IMR-90 (cell line): ENCODE measurements around the gene DUSP16. TPM values are rescaled to one million over a fixed set of nuclear protein-coding genes. Genes with fewer than 3 reads are reported as not detected.

Experiments used
- ATAC-seq: fragments of 200-7000 bp; cut with Tn5 transposase; 2 replicates; pipeline ENCODE4 v1.9.1; 2020; ENCODE audit warnings: low read depth, mild to moderate bottlenecking, moderate library complexity
- BruUV-seq: library from RNA; stranded (reverse); fragments of 400-500 nt; replicated peaks from 2 replicates; lab custom pipeline; 2021; lab: Mats Ljungman, UMichigan
- CTCF ChIA-PET: fragments of 300-600 bp; formaldehyde crosslinking; extraction: SDS; loops from one replicate; lab custom pipeline; 2021; ENCODE audit warnings: antibody characterized with exemption; lab: Yijun Ruan, JAX
- POLR2A ChIA-PET: fragments of 300-600 bp; sonication (Branson Sonifier 250); formaldehyde crosslinking; loops from one replicate; lab custom pipeline; 2022; ENCODE audit warnings: antibody characterized with exemption; ENCODE audit not compliant: unreplicated experiment; lab: Charles Lee
- DNase-seq: peaks from one replicate; pipeline ENCODE4 v3.0.0; 2013
- H2AFZ ChIP-seq: replicated peaks from 2 replicates; pipeline ENCODE3; 2013; ENCODE audit warnings: low read length, mild to moderate bottlenecking; ENCODE audit not compliant: poor library complexity
- H2AK5ac ChIP-seq: 2 replicates; pipeline ENCODE4 v1.6.1; 2013; ENCODE audit warnings: low read depth, low read length, inconsistent platforms
- H2AK9ac ChIP-seq: replicated peaks from 2 replicates; pipeline ENCODE3; 2013; ENCODE audit warnings: mild to moderate bottlenecking, low read depth, low read length, moderate library complexity; ENCODE audit not compliant: poor library complexity
- H2BK120ac ChIP-seq: 2 replicates; pipeline ENCODE4 v1.6.1; 2013; ENCODE audit warnings: low read depth, low read length, inconsistent platforms
- H2BK15ac ChIP-seq: 3 replicates; pipeline ENCODE4 v1.6.1; 2013; ENCODE audit warnings: low read depth, low read length, inconsistent platforms
- H2BK20ac ChIP-seq: 2 replicates; pipeline ENCODE4 v1.6.1; 2013; ENCODE audit warnings: low read depth, mild to moderate bottlenecking, inconsistent platforms, low read length, moderate library complexity
- H2BK5ac ChIP-seq: 2 replicates; pipeline ENCODE4 v1.6.1; 2013; ENCODE audit warnings: mild to moderate bottlenecking, low read depth, low read length, inconsistent platforms; ENCODE audit not compliant: poor library complexity, severe bottlenecking
- H3K14ac ChIP-seq: replicated peaks from 2 replicates; pipeline ENCODE4 v1.6.1; 2013; ENCODE audit warnings: low read depth, low read length, inconsistent platforms
- H3K18ac ChIP-seq: 2 replicates; pipeline ENCODE4 v1.6.1; 2013; ENCODE audit warnings: low read depth, low read length, control low read depth
- H3K23ac ChIP-seq: 2 replicates; pipeline ENCODE4 v1.6.1; 2013; ENCODE audit warnings: low read depth, low read length, inconsistent platforms
- H3K27ac ChIP-seq: 2 replicates; pipeline ENCODE4 v1.5.1; 2013; ENCODE audit warnings: mild to moderate bottlenecking, control low read depth, low read length; ENCODE audit not compliant: insufficient read depth
- H3K27me3 ChIP-seq: 2 replicates; pipeline ENCODE4 v1.6.1; 2013; ENCODE audit warnings: low read length; ENCODE audit not compliant: control insufficient read depth, insufficient read depth
- H3K36me3 ChIP-seq: 2 replicates; pipeline ENCODE4 v1.6.1; 2013; ENCODE audit warnings: low read length, mixed read lengths; ENCODE audit not compliant: control insufficient read depth, insufficient read depth
- H3K4ac ChIP-seq: 2 replicates; pipeline ENCODE4 v1.6.1; 2013; ENCODE audit warnings: low read depth, low read length, inconsistent platforms
- H3K4me1 ChIP-seq: 2 replicates; pipeline ENCODE4 v1.6.1; 2013; ENCODE audit warnings: low read length, mixed read lengths; ENCODE audit not compliant: control insufficient read depth, insufficient read depth
- H3K4me2 ChIP-seq: 2 replicates; pipeline ENCODE4 v1.6.1; 2013; ENCODE audit warnings: low read depth, mild to moderate bottlenecking, control low read depth, low read length, moderate library complexity
- H3K4me3 ChIP-seq: 2 replicates; pipeline ENCODE4 v1.5.1; 2013; ENCODE audit warnings: low read depth, mild to moderate bottlenecking, control low read depth, low read length, moderate library complexity; ENCODE audit not compliant: insufficient read depth
- H3K56ac ChIP-seq: 2 replicates; pipeline ENCODE4 v1.6.1; 2013; ENCODE audit warnings: low read length, inconsistent platforms; ENCODE audit not compliant: insufficient read depth; ENCODE audit errors: extremely low read depth
- H3K79me1 ChIP-seq, 2 experiments: 2 replicates each; pipeline ENCODE4 v1.6.1; 2013; ENCODE audit warnings: low read length in 2 of 2, inconsistent platforms in 1 of 2, low read depth in 1 of 2
- H3K9ac ChIP-seq: 2 replicates; pipeline ENCODE4 v1.6.1; 2013; ENCODE audit warnings: low read depth, low read length, control low read depth
- H3K9me1 ChIP-seq: 2 replicates; pipeline ENCODE4 v1.6.1; 2013; ENCODE audit warnings: low read length, inconsistent platforms; ENCODE audit not compliant: insufficient read depth
- H3K9me3 ChIP-seq: 2 replicates; pipeline ENCODE4 v1.6.1; 2013; ENCODE audit warnings: low read length; ENCODE audit not compliant: control insufficient read depth, insufficient read depth
- H4K20me1 ChIP-seq: 2 replicates; pipeline ENCODE4 v1.6.1; 2013; ENCODE audit warnings: low read length, inconsistent platforms; ENCODE audit not compliant: insufficient read depth
- H4K5ac ChIP-seq: 2 replicates; pipeline ENCODE4 v1.6.1; 2013; ENCODE audit warnings: mild to moderate bottlenecking, low read depth, low read length, control low read depth
- H4K8ac ChIP-seq, 2 experiments: 2 replicates each; pipeline ENCODE4 v1.6.1; 2013; ENCODE audit warnings: low read depth in 2 of 2, low read length in 2 of 2, control low read depth in 1 of 2, inconsistent platforms in 1 of 2
- H4K91ac ChIP-seq: 2 replicates; pipeline ENCODE4 v1.6.1; 2013; ENCODE audit warnings: low read depth, low read length, inconsistent platforms; ENCODE audit not compliant: insufficient read depth
- BHLHE40 ChIP-seq: fragments of 150-350 bp; IDR thresholded peaks from 2 replicates; pipeline ENCODE4 v1.6.1; 2016; ENCODE audit warnings: mild to moderate bottlenecking, low read depth, low read length
- CEBPB ChIP-seq: IDR thresholded peaks from 2 replicates; pipeline ENCODE4 v1.6.1; 2012; ENCODE audit warnings: low read depth, low read length, improper control_type of control experiment
- CHD1 ChIP-seq: IDR thresholded peaks from 2 replicates; pipeline ENCODE4 v1.6.1; 2012; ENCODE audit warnings: low read depth, low read length, improper control_type of control experiment
- CTCF ChIP-seq: conservative IDR thresholded peaks from 2 replicates; pipeline ENCODE4 v1.5.1; 2012; ENCODE audit warnings: mild to moderate bottlenecking, low read depth, low read length, improper control_type of control experiment
- ELK1 ChIP-seq: fragments of 150-350 bp; IDR thresholded peaks from 2 replicates; pipeline ENCODE4 v1.6.1; 2016; ENCODE audit warnings: low read depth, mild to moderate bottlenecking, low read length, moderate library complexity, borderline replicate concordance
- FOS ChIP-seq: fragments of 150-350 bp; IDR thresholded peaks from 2 replicates; pipeline ENCODE4 v1.6.1; 2016; ENCODE audit warnings: low read depth, low read length
- MAFK ChIP-seq: IDR thresholded peaks from 2 replicates; pipeline ENCODE4 v1.6.1; 2012; ENCODE audit warnings: low read depth, low read length, improper control_type of control experiment
- MAZ ChIP-seq: IDR thresholded peaks from 2 replicates; pipeline ENCODE4 v1.6.1; 2012; ENCODE audit warnings: low read depth, mild to moderate bottlenecking, low read length, improper control_type of control experiment, moderate library complexity, borderline replicate concordance
- MXI1 ChIP-seq: IDR thresholded peaks from 2 replicates; pipeline ENCODE4 v1.6.1; 2012; ENCODE audit warnings: low read depth, mild to moderate bottlenecking, low read length, moderate library complexity, borderline replicate concordance
- NFE2L2 ChIP-seq: fragments of 150-350 bp; IDR thresholded peaks from 2 replicates; pipeline ENCODE4 v1.6.1; 2016; ENCODE audit warnings: low read depth, mild to moderate bottlenecking, low read length
- POLR2A ChIP-seq: IDR thresholded peaks from 2 replicates; pipeline ENCODE4 v1.6.1; 2012; ENCODE audit warnings: mild to moderate bottlenecking, low read depth, low read length
- RAD21 ChIP-seq: IDR thresholded peaks from 2 replicates; pipeline ENCODE4 v1.6.1; 2012; ENCODE audit warnings: low read length, improper control_type of control experiment
- RCOR1 ChIP-seq: IDR thresholded peaks from 2 replicates; pipeline ENCODE4 v1.6.1; 2012; ENCODE audit warnings: mild to moderate bottlenecking, low read length, improper control_type of control experiment; ENCODE audit not compliant: insufficient replicate concordance
- RFX5 ChIP-seq: IDR thresholded peaks from 2 replicates; pipeline ENCODE4 v1.8.0; 2012; ENCODE audit warnings: low read depth, mild to moderate bottlenecking, low read length, moderate library complexity
- SMC3 ChIP-seq: fragments of 150-350 bp; IDR thresholded peaks from 2 replicates; pipeline ENCODE4 v1.6.1; 2016; ENCODE audit warnings: low read depth, mild to moderate bottlenecking, antibody characterized with exemption, low read length, moderate library complexity
- USF2 ChIP-seq: fragments of 150-350 bp; IDR thresholded peaks from 2 replicates; pipeline ENCODE4 v1.6.1; 2017; ENCODE audit warnings: mild to moderate bottlenecking, antibody characterized with exemption, low read length, low read depth
- WGBS, 2 experiments: methylation state at CpG; one replicate each; pipeline versions ENCODE4 v1.1.5 to v1.1.7; 2013; ENCODE audit warnings: missing lambda C conversion rate in 2 of 2; ENCODE audit not compliant: insufficient read length in 1 of 2; ENCODE audit errors: extremely low coverage in 2 of 2; 5-methylcytosine and 5-hydroxymethylcytosine counted together
- dilution Hi-C: fragments of 300-500 bp; cut with HindIII; formaldehyde crosslinking; loops from one replicate; pipeline ENCODE4 v1.14.3; 2018; ENCODE audit warnings: low sequenced_read_pairs; ENCODE audit not compliant: unreplicated experiment
- in situ Hi-C: fragments of 300-500 bp; cut with MboI; formaldehyde crosslinking; loops from 3 replicates; pipeline ENCODE4 v1.14.3; 2019; ENCODE audit warnings: low sequenced_read_pairs, inconsistent platforms, mixed read lengths
- intact Hi-C: fragments of 100-400 bp; cut with micrococcal nuclease; formaldehyde crosslinking; loops from 2 replicates; pipeline ENCODE4 v1.10.0; 2022
- polyA plus RNA-seq, 3 experiments: library from polyadenylated mRNA; depleted of rRNA; stranded (reverse); fragments of >200 nt; gene quantifications; 2 replicates each; pipeline ENCODE4 v1.2.3, GENCODE V29; 2012; ENCODE audit warnings: low replicate concordance in 1 of 3
- total RNA-seq: library from RNA; depleted of rRNA; stranded (reverse); fragments of >200 nt; gene quantifications from 2 replicates; pipeline ENCODE4 v1.2.3, GENCODE V29; 2012

Gene DUSP16
- total and polyA plus RNA-seq, 2 of the 4 experiments (the other 2 are of a cell fraction) = 4.7 to 10.0 TPM

GRCh38 chr12:12590961-12591360 lies 28.3 kb upstream of the DUSP16 start:
- Histone ChIP-seq H4K91ac (no peak overlapping the region), H2BK120ac (no peak overlapping the region), H3K18ac (no peak overlapping the region), H3K4me2 (no peak overlapping the region), H3K27ac (no peak overlapping the region), H3K9ac (no peak overlapping the region), H2BK20ac (no peak overlapping the region), H2AK9ac (no peak overlapping the region), H3K14ac (no peak overlapping the region), H3K27me3 (peaks cover 8% of the 10 kb centered on the region), H3K36me3 (no peaks in the 10 kb centered on the region), H2AFZ (no peak overlapping the region), H4K5ac (no peak overlapping the region), H4K20me1 (no peaks in the 10 kb centered on the region), H3K4ac (no peak overlapping the region), H4K8ac (no peak overlapping the region), H3K9me1 (no peaks in the 10 kb centered on the region), H3K9me3 (no peaks in the 10 kb centered on the region), H2AK5ac (no peak overlapping the region), H3K4me3 (no peak overlapping the region), H3K4me1 (peaks cover 4% of the 10 kb centered on the region; the same call in 1 of the 2 replicates), H3K23ac (no peak overlapping the region), H3K79me1 (no peaks in the 10 kb centered on the region), H2BK15ac (no peak overlapping the region), H3K56ac (no peak overlapping the region), H2BK5ac (no peak overlapping the region)
- ChIA-PET CTCF (no interaction called here), POLR2A (no interaction called here)
- in situ Hi-C loops = no loop called here
- dilution Hi-C loops = no loop called here
- WGBS, 2 experiments = 93% methylated on average over 2 of the region's 6 CpGs; no CpG with 5 or more reads in 1 of the 2 experiments
- TF ChIP-seq POLR2A = no peak
- TF ChIP-seq RCOR1 = no peak
- no peak for TF ChIP-seq RAD21
- TF ChIP-seq MAZ = no peak
- no peak for TF ChIP-seq FOS
- no peak for TF ChIP-seq MXI1
- TF ChIP-seq BHLHE40 = no peak
- TF ChIP-seq SMC3 = no peak
- no peak for TF ChIP-seq CTCF
- no peak for TF ChIP-seq MAFK
- TF ChIP-seq CHD1 = no peak
- TF ChIP-seq CEBPB = no peak
- TF ChIP-seq NFE2L2 = no peak
- TF ChIP-seq RFX5 = no peak
- no peak for TF ChIP-seq ELK1
- TF ChIP-seq USF2 = no peak
- DNase-seq = no peak
- intact Hi-C loops = no loop called here
- no peak for ATAC-seq
- no TSS peak for BruUV-seq
